NCI-H2227 (cell line): ENCODE data around the gene TMEM63C.

ENCODE experiments used
- DNase-seq: peaks from one replicate; lab custom pipeline; 2025; ENCODE audit not compliant: unreplicated experiment; lab: John Stamatoyannopoulos, UW

TMEM63C gene

DNA sequence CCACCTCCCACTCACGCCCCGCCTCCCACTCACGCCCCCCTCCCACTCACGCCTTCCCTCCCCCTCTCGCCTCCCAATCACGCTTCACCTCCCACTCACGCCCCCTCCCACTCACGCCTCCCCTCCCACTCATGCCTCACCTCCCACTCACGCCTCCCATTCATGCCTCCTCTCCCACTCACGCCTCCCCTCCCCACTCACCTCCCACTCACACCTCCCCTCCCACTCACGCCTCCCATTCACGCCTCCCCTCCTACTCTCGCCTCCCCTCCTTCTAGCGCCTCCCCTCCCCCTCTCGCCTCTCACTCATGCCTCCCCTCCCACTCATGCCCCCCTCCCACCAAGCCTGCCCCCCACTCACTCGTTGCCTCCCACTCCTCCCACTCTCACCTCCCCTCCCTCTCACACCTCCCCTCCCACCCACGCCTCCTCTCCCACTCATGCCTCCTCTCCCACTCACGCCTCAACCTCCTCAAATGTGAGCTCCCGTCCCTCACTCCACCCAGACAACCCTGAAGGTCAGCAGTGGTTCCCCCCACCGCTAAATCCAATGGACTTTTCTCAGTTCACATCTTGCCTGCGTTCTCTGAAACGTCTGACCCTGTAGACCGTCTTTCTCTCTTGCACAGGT lies 39.8 kb downstream of the TMEM63C start:
- DNase-seq: no peak

DNA sequence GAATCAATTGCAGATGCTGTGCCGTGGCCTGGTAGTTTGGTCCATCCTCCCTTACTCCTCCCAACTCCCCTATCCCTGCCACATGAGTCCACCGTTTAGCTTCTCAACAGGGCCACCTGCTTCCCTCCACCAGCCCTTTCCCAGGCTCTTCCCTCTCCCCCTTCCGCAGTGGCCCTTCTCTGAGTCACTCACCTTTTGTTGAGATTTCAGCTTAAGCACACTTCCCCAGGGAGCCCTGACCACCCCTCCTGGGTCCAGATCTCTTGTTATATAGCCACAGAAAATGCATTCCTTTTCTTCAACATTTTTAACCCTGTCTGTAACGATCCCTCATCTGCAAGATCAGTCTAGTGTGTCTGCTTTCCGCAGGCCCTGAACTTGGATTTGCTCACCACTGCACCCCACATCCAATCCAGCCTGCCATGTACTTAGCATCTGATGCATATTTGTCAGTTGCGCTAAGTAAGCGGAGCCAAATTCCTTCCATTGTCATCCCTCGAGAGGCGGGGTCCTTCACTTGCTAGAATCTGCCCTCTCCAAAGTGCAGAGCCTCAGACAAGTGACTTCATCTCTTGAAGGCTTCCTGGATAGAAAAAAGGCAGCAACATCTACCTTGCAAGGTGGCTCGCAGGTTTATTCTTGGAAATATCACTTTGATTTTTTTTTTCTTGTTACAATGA lies 41.1 kb downstream of the TMEM63C start:
- no peak for DNase-seq

DNA sequence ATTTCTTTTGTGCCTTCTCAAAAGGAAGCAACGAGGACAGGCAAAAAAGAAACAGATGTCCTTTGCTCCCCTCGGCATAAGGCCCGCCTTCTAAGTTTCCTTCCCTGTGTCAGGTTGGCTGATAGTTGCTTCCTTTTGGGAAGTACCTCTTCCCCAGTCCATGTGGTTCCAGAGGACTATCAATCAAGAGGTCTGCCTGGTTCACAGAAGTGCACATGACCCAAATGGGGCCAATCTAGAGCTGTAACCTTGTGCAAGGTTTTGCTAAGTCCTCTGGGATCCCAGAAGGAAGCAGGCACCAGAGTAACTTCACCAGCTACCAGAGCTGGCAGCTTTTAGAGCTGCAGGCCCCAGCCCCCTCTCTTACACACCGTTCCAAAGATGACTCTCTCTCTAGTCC lies 42.6 kb downstream of the TMEM63C start:
- no peak for DNase-seq

DNA sequence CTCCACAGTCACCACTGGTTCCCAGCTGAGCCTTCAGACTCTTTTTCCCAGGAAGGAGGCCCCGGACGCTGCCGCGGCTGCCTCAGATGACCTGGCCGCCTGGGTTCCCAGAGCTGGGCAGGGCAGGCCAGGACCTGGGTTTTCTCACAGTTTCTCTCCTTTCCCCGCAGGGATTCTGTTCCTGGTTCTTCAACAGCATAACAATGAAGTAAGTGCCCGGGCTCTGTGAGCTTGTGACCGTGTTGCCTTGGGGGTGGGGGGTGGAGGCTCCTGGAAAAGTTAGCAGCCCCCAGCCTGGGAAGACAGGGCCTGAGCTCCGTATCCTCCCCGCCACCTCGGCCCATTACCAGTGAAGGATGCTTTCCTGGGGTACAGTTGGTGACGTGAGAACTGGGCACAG lies 43.7 kb downstream of the TMEM63C start:
- no peak for DNase-seq

DNA sequence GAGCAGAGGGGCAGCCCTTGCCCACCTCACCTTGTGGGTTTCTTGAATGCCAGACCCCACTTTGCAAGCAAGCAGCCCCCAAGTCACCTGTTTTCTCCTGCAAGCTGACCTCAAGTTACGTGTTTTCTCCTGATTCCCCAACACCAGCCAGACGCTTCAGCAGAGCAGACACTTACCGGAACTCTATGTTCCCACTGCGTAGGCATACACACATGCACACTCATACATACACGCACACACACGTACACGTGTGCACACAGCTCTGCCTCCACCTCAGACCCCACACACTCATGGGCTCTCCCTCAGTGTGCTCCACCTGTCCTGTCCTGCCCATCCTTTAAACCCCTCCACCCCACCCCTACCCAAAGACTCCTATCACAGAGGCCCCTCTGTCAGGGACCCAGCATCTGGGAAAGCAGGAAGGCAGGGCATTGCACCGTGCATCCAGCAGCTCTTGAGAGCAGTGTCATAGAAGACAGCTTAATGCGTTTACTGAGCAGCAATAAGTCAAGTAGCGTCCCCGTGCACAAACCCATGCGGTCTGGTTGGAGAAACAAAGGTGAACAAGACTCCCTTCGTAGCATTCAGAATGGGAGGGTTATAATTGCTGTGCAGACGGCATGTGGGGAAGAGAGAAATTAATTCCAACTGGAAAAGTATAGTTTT lies 44.4 kb downstream of the TMEM63C start:
- DNase-seq: no peak

DNA sequence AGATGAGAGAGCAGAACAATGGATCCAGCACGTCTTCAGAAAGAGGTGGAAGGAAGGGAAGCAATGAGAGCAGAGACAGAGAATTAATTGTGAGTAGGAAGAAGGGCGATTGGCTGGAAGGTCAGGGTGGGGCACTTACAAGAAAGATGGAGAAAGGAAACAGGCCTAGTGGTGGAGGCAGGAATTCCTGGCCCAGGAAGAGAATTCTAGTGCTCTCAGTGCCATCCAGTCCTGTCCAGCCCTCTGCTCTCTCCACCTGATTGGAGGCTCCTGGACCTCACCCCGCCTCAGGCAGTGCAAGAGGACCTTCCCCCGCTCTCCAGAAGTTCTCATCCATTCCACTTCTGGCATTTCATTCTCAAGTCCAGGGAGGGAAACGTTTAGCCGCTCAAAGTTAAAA lies 46.5 kb downstream of the TMEM63C start:
- no peak for DNase-seq

DNA sequence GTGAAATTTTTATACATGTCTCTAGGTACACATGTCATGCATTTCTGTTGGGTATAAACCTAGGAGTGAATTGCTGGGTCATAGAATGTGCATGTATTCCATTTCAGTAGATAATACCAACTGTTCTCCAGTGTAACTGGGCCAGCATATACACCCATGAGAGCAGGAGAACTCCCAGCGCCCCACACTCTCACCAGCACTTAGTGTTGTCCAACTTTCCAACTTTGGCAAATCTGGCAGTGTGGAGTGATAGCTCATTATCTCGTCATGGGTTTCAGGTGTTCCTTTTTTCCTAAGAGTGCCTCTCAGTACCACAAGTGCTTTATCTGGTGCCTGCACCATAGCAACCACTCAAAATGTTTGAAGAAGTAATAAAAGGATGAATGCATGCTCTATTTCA lies 49.3 kb downstream of the TMEM63C start:
- no peak for DNase-seq

DNA sequence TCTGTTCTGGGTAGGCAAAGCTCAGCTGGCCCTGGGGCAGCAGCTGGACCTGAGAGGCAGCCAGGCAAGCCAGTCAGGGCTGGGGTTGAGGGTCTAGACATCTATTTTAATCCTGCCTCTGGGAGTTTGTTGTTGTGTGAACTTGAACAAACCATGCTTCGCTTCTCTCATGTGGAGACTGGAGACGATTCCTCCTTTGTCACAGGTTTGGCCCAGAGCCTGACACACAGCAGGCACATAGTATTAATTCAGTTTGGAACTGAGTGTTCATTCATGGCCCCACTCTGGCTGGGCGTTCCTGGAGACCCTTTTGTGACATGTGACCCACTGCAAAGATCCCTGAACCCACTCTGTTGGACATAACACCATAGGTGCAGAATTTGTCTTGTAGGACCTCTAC lies 50.1 kb downstream of the TMEM63C start:
- DNase-seq: no peak

DNA sequence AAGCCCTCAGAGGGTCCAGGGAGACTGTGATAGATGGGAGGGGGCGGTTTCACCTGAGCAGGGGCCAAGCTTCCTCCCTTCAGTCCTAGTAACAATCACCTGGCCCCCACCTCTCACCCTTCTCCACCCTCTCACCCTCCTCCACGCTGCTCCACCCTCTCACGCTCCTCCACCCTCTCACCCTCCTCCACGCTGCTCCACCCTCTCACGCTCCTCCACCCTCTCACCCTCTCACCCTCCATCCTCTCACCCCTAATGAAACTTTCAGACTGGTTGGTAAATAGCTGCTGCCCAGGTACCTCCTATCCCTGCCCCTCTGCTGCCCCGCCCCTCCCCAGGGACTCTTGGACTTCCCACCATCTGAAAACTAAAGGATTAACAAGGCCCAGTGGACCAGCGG lies 55.2 kb downstream of the TMEM63C start:
- no peak for DNase-seq

DNA sequence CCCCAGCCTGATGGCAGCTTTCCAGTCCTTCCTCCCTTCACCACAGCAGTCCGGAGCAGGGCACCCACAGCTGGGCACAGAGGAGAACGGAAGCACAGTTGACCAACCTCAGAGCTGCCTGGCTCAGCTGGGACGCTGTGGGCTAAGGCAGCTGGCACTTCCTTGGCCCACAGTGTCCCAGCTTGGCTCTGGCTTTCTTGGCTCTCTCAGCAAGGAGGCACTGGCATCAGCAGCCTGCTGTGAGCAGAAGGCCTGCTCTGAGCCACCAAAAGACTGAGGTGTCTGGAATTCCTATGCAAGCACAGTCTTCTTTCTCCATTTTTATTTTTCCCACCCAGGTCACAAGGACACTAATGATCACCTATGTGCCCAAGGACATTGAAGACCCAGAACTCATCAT lies 56.8 kb downstream of the TMEM63C start:
- no peak for DNase-seq

DNA sequence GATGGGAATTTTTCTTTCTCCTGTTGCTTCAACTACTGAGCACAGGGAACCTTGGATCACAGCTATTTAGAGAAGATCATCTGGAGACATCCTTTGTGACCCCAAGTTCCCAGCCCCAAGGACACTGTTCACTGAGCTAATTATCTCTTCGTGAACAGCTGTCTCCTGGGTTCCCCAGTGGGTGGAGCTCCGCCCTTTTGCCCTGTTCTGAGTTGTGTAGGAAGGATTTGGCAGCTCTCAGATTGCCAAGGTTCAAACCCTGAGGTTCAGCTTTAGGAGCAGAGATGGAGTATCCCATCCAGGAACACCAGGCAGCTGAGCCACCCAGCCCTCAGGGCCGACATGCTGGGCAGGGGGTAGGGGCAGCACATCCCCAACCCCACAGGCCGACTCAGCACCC lies 57.4 kb downstream of the TMEM63C start:
- no peak for DNase-seq

DNA sequence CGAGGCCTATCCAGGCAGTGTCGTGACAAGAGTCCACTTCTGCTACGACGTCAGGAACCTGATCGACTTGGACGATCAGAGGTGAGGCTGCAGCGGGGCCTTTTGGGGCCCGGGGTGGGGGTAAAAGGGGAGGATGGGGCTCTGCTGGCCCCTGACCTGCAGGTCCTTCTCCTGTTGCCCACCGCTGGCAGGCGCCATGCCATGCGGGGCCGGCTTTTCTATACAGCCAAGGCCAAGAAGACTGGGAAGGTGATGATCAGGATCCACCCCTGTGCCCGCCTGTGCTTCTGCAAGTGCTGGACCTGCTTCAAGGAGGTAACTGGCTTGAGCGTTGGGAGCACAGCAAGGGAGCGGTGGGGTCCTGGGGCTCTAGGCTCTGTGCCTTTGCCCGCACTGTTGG lies 57.8 kb downstream of the TMEM63C start:
- no peak for DNase-seq

DNA sequence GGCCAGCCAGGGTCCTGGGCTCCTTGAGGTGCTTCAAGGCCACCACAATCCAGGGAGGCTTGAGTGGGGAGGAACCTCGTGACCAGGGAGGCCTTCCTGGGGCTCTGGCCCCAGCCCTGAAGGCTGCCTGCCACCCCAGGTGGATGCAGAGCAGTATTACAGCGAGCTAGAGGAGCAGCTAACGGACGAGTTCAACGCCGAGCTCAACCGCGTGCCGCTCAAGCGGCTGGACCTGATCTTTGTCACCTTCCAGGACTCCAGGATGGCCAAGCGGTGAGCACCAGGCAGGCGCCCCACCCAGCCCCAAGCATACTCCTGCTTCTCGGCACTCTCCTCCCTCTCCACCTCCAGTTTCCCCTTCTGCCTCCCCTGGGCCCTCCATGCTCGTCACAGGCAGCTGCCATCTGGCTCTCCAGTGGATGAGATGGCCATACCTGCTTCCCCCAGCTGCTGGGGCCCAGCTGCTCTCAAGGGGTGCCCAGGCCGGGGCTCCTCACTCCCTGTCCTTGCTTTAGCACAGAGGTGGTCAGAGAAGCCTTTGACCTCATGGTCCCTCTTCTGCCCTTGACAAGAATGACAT lies 58.8 kb downstream of the TMEM63C start:
- no peak for DNase-seq

DNA sequence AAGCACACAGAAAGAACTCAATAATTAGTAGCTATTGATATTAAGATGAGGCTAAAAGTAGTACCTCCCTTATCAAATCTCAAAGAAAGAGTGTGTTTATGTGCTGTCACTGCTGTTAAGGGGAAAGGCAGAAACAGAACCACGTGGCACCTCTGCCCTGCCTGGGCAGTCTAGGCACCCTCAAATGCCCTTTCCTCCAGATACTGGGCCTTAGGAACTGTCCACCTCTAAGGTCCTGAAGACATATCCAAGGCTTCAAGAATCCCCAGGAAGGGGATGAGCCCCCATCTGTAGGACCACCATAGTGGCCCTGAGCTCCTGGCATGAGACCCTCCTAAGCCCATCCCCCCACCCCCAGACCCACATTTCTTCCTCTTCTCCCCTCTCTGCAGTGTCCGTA lies 60.4 kb downstream of the TMEM63C start:
- DNase-seq: no peak

DNA sequence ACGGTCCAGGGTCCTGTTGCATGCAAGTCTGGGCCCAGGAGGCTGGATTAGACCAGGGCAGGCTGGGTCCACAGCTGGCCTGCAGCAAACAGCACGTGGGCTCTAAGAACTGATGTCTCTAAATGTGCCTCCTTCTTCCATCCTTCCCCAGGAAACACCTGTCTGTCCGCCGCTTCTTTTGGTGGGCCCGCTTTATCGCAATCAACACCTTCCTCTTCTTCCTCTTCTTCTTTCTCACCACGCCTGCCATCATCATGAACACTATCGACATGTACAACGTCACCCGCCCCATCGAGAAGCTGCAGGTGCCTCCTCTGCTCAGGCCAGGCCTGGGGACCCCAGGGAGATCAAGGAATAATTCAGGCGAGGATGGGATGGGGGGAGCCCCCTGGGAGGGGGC lies 61.2 kb downstream of the TMEM63C start:
- DNase-seq: no peak

DNA sequence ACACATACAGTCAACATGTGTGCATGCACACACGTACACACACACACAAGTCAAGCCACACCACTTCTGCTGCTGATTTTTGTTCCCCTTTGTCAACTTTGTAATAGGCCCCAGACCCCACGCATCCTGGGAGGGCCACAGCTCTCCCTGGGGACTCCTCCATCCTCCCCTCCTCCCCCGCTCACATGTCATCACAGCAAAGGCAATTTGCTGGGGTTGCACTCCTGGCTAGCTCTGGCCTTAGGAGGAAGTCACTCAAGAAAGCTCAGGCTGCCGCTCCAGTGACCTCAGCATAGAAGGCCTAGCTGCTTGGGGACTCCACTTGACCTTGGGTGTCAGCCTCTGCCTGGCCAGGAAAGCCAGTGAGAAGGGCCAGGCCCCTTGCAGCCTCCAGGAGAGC lies 62.3 kb downstream of the TMEM63C start:
- no peak for DNase-seq

DNA sequence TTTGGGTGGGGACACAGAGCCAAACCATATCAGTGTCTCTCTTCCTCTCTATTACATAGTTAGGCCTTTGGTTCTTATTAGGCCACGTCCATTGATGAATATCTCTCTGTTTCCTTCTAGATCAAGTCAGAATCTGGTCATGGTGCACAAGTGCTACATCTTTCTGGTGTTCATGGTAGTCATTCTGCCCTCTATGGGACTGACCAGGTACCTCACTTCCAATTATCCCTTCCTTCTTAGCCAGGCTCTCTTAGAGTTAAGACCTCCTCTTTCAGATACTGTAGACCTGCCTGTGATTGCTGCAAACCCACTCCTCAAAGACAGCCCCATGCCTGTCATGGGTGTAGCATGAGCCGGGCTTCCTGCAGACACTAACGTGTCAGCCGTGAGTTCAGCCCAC lies 64.2 kb downstream of the TMEM63C start:
- no peak for DNase-seq

DNA sequence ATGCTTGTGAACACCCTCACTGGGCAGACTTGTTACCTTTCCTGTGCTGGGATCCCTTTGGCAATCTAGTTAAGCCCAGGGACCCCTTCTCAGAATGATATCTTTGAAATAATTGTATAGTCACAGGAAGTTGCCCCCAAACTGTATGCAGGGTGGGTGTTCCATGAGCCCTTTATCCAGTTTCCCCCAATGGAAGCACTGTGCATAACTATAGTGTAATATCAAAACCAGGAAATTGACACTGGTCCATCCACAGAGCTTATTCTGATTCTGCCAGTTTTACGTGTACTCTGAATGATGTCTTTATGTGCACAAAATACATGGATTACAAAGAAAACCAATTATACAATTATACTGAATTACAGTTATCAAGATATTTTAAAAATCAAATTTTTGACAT lies 65.2 kb downstream of the TMEM63C start:
- DNase-seq: no peak

DNA sequence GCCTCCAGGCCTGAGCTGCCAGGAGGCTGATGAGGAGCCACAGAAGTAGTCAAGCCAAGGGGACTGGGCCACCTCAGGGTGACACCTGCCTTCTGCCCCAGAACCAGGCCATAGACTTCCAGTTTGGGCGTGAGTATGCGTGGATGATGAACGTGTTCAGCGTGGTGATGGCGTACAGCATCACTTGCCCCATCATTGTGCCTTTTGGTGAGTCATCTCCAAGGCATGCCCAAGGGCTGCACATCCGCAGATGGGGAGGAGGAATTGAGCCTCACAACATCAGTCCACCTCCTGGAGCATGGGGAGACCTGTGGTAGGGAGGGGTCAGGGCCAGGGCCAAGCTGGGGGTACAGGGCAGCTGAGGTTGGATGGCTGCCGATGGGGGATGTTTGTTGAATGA lies 67.1 kb downstream of the TMEM63C start:
- DNase-seq: no peak

DNA sequence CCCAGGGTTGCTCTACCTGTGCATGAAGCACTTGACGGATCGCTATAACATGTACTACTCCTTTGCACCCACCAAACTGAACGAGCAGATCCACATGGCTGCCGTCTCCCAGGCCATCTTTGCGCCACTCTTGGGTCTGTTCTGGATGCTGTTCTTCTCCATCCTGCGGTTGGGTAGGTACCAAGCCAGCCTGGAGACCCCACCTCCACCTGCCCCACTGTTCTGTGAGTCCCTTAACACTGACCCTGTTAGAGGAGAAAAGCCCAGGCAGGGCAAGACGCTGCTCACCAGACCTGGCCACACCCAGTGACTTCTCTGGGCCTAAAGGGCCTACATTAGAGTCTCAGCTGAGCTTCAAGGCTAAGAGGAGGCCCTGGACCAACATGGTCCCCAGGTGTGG lies 67.7 kb downstream of the TMEM63C start:
- DNase-seq: no peak

DNA sequence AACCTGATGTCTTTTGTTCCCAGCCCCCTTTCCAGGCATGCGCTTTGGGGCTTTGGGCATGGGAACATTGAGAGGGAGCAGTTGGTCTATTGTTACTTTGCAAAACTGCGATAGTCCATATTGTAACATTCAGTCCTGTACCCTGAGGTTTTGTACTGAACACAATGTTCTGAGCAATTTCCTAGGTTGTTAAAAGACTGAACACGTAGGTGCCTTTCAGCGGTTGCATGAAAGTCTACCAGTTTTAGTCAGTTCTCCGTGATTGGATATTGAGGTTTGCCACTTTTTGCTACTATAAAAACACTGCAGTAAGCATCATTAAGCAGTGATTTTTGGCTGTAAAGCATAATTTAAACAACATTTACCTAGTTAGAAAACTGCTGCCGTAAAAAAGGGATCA lies 69.3 kb downstream of the TMEM63C start:
- no peak for DNase-seq

DNA sequence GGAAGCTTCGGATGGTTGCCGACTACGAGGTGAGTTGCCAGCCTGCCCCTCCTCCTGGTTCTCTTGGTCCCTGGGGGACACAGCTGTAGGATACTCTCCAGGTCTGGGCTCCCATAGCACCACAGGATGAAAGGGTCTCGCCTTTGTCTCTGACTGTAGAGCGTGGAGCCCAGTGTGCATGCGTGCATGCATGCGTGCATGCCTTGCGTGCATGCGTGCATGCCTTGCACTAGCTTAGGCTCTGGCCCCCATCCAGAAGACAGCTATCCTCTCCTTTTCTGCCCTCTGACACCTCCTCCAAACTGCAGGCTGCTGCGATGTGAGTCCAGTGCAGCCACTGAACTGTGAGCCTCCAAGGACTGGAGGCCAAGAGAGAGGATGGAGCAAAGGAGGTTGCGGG lies 70.3 kb downstream of the TMEM63C start:
- no peak for DNase-seq
